Ecto neural progenitor cell (in vitro differentiated cells): ENCODE measurements around the gene EXOC6B.
"Not testable (repeated sequence)": the region's sequence is repeated elsewhere in the genome, so short reads cannot be mapped to it uniquely, and the experiment has no call there.

Experiments used
- DNase-seq: peaks from one replicate; pipeline ENCODE4 v3.0.0-alpha.2; 2018; ENCODE audit warnings: low spot score

EXOC6B gene

GRCh38 chr2:72604468-72604867 is 221.4 kb downstream of the EXOC6B start:
- no peak for DNase-seq

- no peak for DNase-seq
Observed at GRCh38 chr2:72603481-72603880, 222.4 kb downstream of the EXOC6B start.

- no peak for DNase-seq
Observed at GRCh38 chr2:72602711-72603110, 223.1 kb downstream of the EXOC6B start.

- DNase-seq, result no peak
Observed at GRCh38 chr2:72602095-72602494, 223.7 kb downstream of the EXOC6B start.

GRCh38 chr2:72583836-72584235 is 242.0 kb downstream of the EXOC6B start:
- not testable (repeated sequence) for DNase-seq

- DNase-seq, result no peak
Observed at GRCh38 chr2:72583376-72583775, 242.5 kb downstream of the EXOC6B start.

GRCh38 chr2:72581560-72582181 is 244.2 kb downstream of the EXOC6B start:
- DNase-seq, result no peak

- no peak for DNase-seq
Observed at GRCh38 chr2:72579591-72580180, 246.1 kb downstream of the EXOC6B start.

- no peak for DNase-seq
Observed at GRCh38 chr2:72576861-72577260, 249.0 kb downstream of the EXOC6B start.

- DNase-seq, result no peak
Observed at GRCh38 chr2:72576459-72576858, 249.4 kb downstream of the EXOC6B start.

- no peak for DNase-seq
Observed at GRCh38 chr2:72574886-72575285, 250.9 kb downstream of the EXOC6B start.

GRCh38 chr2:72573232-72573631 is 252.6 kb downstream of the EXOC6B start:
- no peak for DNase-seq

- no peak for DNase-seq
Observed at GRCh38 chr2:72572501-72572900, 253.3 kb downstream of the EXOC6B start.

GRCh38 chr2:72570413-72570812 is 255.4 kb downstream of the EXOC6B start:
- DNase-seq, result no peak

- no peak for DNase-seq
Observed at GRCh38 chr2:72562451-72563153, 263.2 kb downstream of the EXOC6B start.

- DNase-seq, result no peak
Observed at GRCh38 chr2:72561621-72562318, 264.1 kb downstream of the EXOC6B start.

GRCh38 chr2:72555943-72556342 is 269.9 kb downstream of the EXOC6B start:
- DNase-seq, result no peak

- not testable (repeated sequence) for DNase-seq
Observed at GRCh38 chr2:72555363-72555762, 270.5 kb downstream of the EXOC6B start.

- not testable (repeated sequence) for DNase-seq
Observed at GRCh38 chr2:72554910-72555309, 270.9 kb downstream of the EXOC6B start.

- DNase-seq, result no peak
Observed at GRCh38 chr2:72554381-72554780, 271.5 kb downstream of the EXOC6B start.

- DNase-seq, result no peak
Observed at GRCh38 chr2:72548081-72548764, 277.6 kb downstream of the EXOC6B start.

GRCh38 chr2:72545790-72546189 is 280.0 kb downstream of the EXOC6B start:
- DNase-seq, result no peak
